K562 (cell line): ENCODE data around the gene HSPA4. TPM values are rescaled to one million over a fixed set of nuclear protein-coding genes. Genes with fewer than 3 reads are reported as not detected.

ENCODE experiments used
- CSDE1 ChIP-seq, 2 experiments: fragments of 450-650 bp; IDR thresholded peaks; 2 replicates each; pipeline ENCODE4 v1.6.1; 2016; ENCODE audit warnings: mild to moderate bottlenecking in 1 of 2
- CTCFL ChIP-seq: IDR thresholded peaks from 2 replicates; pipeline ENCODE4 v1.6.1; 2011; ENCODE audit warnings: borderline replicate concordance, low read depth, mild to moderate bottlenecking, moderate library complexity, low read length; ENCODE audit not compliant: insufficient read depth, poor library complexity, severe bottlenecking
- E2F3 ChIP-seq: fragments of 250-450 bp; sonication (Bioruptor Pico); IDR thresholded peaks from 2 replicates; pipeline ENCODE4 v1.4.0; 2020; ENCODE audit warnings: mild to moderate bottlenecking
- FOXJ2 ChIP-seq: fragments of 200-800 bp; sonication (Bioruptor generic); IDR thresholded peaks from 2 replicates; pipeline ENCODE4 v1.6.1; 2016; ENCODE audit warnings: missing genetic modification characterization, missing compliant biosample characterization
- FOXM1 ChIP-seq, 2 experiments: fragments of 450-650 bp in 1 of 2; sonication (generic) in 1 of 2; formaldehyde crosslinking in 1 of 2; IDR thresholded peaks; 2 replicates each; pipeline versions ENCODE4 v1.6.1 to v1.9.0; 2017 to 2022; ENCODE audit warnings: low read depth in 2 of 2, mild to moderate bottlenecking in 2 of 2, missing genetic modification reagents in 1 of 2, moderate library complexity in 1 of 2
- MAFG ChIP-seq: fragments of 450-650 bp; conservative IDR thresholded peaks from 2 replicates; pipeline ENCODE4 v1.6.1; 2016; ENCODE audit warnings: missing genetic modification characterization, missing compliant biosample characterization
- MTA1 ChIP-seq: fragments of 450-650 bp; IDR thresholded peaks from 2 replicates; pipeline ENCODE4 v1.6.1; 2017; ENCODE audit warnings: borderline replicate concordance
- NCOR1 ChIP-seq: fragments of 450-650 bp; IDR thresholded peaks from 2 replicates; pipeline ENCODE4 v1.6.1; 2016; ENCODE audit warnings: mild to moderate bottlenecking, moderate library complexity
- NFE2L1 ChIP-seq: fragments of 450-650 bp; IDR thresholded peaks from 2 replicates; pipeline ENCODE4 v1.6.1; 2016; ENCODE audit warnings: missing genetic modification characterization, low read depth, mild to moderate bottlenecking, missing compliant biosample characterization, moderate library complexity, borderline replicate concordance
- NFYB ChIP-seq: IDR thresholded peaks from 2 replicates; pipeline ENCODE4 v1.6.1; 2011; ENCODE audit warnings: mild to moderate bottlenecking, moderate library complexity; ENCODE audit not compliant: insufficient read length; ENCODE audit errors: extremely low read depth
- PHTF2 ChIP-seq: fragments of 250-450 bp; sonication (Bioruptor Pico); IDR thresholded peaks from 2 replicates; pipeline ENCODE4 v1.5.0; 2021; ENCODE audit warnings: mild to moderate bottlenecking
- POLR3G ChIP-seq: IDR thresholded peaks from 2 replicates; pipeline ENCODE4 v1.6.1; 2011; ENCODE audit not compliant: insufficient read length, insufficient replicate concordance; ENCODE audit errors: extremely low read depth
- RBM39 ChIP-seq: fragments of 200-400 bp; formaldehyde crosslinking; optimal IDR thresholded peaks from 2 replicates; pipeline ENCODE3; 2018; ENCODE audit warnings: low read depth, low read length
- RREB1 ChIP-seq: fragments of 250-450 bp; sonication (Bioruptor Pico); IDR thresholded peaks from 2 replicates; pipeline ENCODE4 v1.4.0; 2020
- SIRT6 ChIP-seq: IDR thresholded peaks from one replicate; pipeline ENCODE4 v1.6.1; 2012; ENCODE audit warnings: low read depth, mild to moderate bottlenecking, control low read depth, inconsistent platforms, low read length, moderate library complexity
- TEAD1 ChIP-seq, 2 experiments: fragments of 450-650 bp in 1 of 2; sonication (generic) in 1 of 2; formaldehyde crosslinking; IDR thresholded peaks; 2 replicates each; pipeline versions ENCODE4 v1.4.0 to v1.8.0; 2020 to 2022; ENCODE audit warnings: mild to moderate bottlenecking in 2 of 2, missing genetic modification reagents in 1 of 2
- XRCC3 ChIP-seq: fragments of 450-650 bp; IDR thresholded peaks from 2 replicates; pipeline ENCODE4 v1.6.1; 2017; ENCODE audit warnings: mild to moderate bottlenecking, moderate library complexity
- ZNF175 ChIP-seq: fragments of 200-800 bp; sonication (Bioruptor generic); IDR thresholded peaks from 2 replicates; pipeline ENCODE4 v1.6.1; 2016; ENCODE audit warnings: low read depth, mild to moderate bottlenecking, missing genetic modification characterization, missing compliant biosample characterization
- ZNF197 ChIP-seq: fragments of 200-800 bp; sonication (Bioruptor generic); IDR thresholded peaks from 2 replicates; pipeline ENCODE4 v1.6.1; 2016; ENCODE audit warnings: low read depth, missing genetic modification characterization, missing compliant biosample characterization
- ZNF239 ChIP-seq: fragments of 250-450 bp; sonication (Bioruptor Pico); IDR thresholded peaks from 2 replicates; pipeline ENCODE4 v1.4.0; 2020; ENCODE audit warnings: mild to moderate bottlenecking
- ZNF57 ChIP-seq: fragments of 450-650 bp; formaldehyde crosslinking; IDR thresholded peaks from 2 replicates; pipeline ENCODE4 v1.4.0; 2020; ENCODE audit warnings: mild to moderate bottlenecking, moderate library complexity
- polyA plus RNA-seq, 8 experiments: library from polyadenylated mRNA; depleted of rRNA in 4 of 8; stranded (reverse) in 5 of 8; unstranded in 3 of 8; fragments of >200 nt; fragmentation: Nextera tagmentation in 2 of 8; fragmentation: Illumina TruSeq in 1 of 8; extraction: Ambion mirVana in 2 of 8; extraction: Trizol in 1 of 8; gene quantifications; 2 replicates each; pipeline versions ENCODE4 v1.2.1 to v1.2.3, GENCODE V29; 2011 to 2014; ENCODE audit warnings: inconsistent platforms in 1 of 8, missing spikeins in 1 of 8
- total RNA-seq, 7 experiments: library from RNA; depleted of rRNA in 6 of 7; stranded (reverse); fragments of >200 nt in 6 of 7; fragmentation: Illumina TruSeq in 2 of 7; extraction: Trizol in 2 of 7; gene quantifications; 2 replicates each; pipeline versions ENCODE4 v1.2.1 to v1.2.3, GENCODE V29; 2011 to 2021; ENCODE audit warnings: low replicate concordance in 1 of 7

HSPA4 gene
- total and polyA plus RNA-seq, 9 of the 15 experiments (the other 6 are each of a cell fraction or from before 2014, with no cell fraction given), result 90.3 to 286 (median 148) TPM

- TF ChIP-seq MTA1 (no peak), TEAD1 (CRISPR knock-in tag; IDR thresholded peaks at IDR 0.05) (peak; percentile 79 to 96), FOXJ2 (tag) (peak; percentile 53; the same call in 1 of the 2 replicates), E2F3 (CRISPR knock-in tag) (0 out of 2 replicates have a peak, but pooled peaks have one; percentile 27), SIRT6 (no peak), RBM39 (no peak), NCOR1 (no peak), NFE2L1 (no peak), FOXM1 (IDR thresholded peaks at IDR 0.05; ENCODE audit: low read depth) (no peak), FOXM1 (CRISPR knock-in tag; IDR thresholded peaks at IDR 0.05; ENCODE audit: low read depth) (peak; percentile 55; the same call in 1 of the 2 replicates), RREB1 (CRISPR knock-in tag) (no peak), ZNF57 (no peak), NFYB (no peak), CSDE1 (IDR thresholded peaks at IDR 0.05) (peak in 1 of 2 experiments; percentile 32; a peak in 2 of 4 replicates), CTCFL (no peak), ZNF175 (CRISPR knock-in tag) (no peak; the same call in 1 of the 2 replicates), PHTF2 (peak; percentile 63; the same call in 1 of the 2 replicates), ZNF197 (CRISPR knock-in tag) (no peak), ZNF239 (CRISPR knock-in tag) (no peak), MAFG (tag) (no peak), XRCC3 (no peak), POLR3G (no peak)
These were observed at the start of gene HSPA4 (continued) for GRCh38 chr5:133051542-133052316.
